Stimulated activated CD4-positive, alpha-beta T cell treated with anti-CD3 and anti-CD28 coated beads, Interleukin-2, amount 100 ng/mL, for 4 hours (primary cell): ENCODE data around the gene UGT1A8.

Experiments used
- DNase-seq: peaks from one replicate; pipeline ENCODE4 v3.0.0-alpha.2; 2020; ENCODE audit warnings: low read depth

UGT1A8 gene

DNA sequence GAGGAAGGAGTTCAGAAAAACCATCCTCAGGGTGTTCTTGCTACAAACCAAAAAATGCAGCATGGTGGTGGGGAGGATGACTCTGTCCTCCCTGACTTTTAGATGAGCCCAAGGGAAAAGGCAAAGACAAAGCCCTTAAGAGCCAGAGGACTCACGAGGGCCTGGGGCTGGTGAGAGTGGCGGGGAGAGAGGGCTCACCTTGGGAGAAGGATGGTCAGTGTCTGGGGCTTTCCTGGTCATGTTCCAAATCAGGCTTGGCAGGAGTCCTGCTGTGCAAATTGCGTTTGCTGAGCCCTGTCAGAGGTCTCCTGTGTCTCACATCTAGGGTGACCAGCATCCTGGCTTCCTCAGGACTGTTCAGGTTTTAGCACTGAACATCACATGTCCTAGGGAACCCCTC, 147.3 kb downstream of the UGT1A8 start:
- DNase-seq: no peak

GRCh38 chr2:233766416-233766815, 149.0 kb downstream of the UGT1A8 start:
- DNase-seq: no peak

GRCh38 chr2:233768076-233768475, 150.6 kb downstream of the UGT1A8 start:
- no peak for DNase-seq

- no peak for DNase-seq
These were observed 151.8 kb downstream of the UGT1A8 start for GRCh38 chr2:233769260-233769659.

DNA sequence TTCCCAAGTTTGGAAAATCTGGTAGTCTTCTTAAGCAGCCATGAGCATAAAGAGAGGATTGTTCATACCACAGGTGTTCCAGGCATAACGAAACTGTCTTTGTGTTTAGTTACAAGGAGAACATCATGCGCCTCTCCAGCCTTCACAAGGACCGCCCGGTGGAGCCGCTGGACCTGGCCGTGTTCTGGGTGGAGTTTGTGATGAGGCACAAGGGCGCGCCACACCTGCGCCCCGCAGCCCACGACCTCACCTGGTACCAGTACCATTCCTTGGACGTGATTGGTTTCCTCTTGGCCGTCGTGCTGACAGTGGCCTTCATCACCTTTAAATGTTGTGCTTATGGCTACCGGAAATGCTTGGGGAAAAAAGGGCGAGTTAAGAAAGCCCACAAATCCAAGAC, 154.7 kb downstream of the UGT1A8 start:
- no peak for DNase-seq

GRCh38 chr2:233772583-233772982, 155.2 kb downstream of the UGT1A8 start:
- DNase-seq: no peak

- no peak for DNase-seq
These were observed 156.4 kb downstream of the UGT1A8 start for GRCh38 chr2:233773854-233774253.

DNA sequence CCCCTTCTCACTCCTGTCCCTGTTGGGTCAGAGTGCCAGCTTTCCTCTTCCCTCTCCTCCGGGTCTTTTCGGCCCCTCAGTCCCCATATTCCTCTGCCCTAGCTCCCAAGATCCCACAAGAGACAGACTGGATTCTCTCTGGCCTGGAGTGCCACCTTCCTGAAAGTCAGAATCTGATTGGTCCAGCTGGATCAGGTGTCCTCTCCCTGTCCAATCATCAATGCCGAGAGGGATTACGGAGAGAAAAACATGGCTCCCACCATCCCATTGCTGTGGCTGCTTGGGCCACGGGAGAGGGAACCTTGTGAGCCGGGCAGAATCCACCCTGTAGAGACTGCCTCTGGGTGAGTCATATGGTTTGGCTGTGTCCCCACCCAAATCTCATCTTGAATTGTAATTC, 158.0 kb downstream of the UGT1A8 start:
- DNase-seq: no peak

DNA sequence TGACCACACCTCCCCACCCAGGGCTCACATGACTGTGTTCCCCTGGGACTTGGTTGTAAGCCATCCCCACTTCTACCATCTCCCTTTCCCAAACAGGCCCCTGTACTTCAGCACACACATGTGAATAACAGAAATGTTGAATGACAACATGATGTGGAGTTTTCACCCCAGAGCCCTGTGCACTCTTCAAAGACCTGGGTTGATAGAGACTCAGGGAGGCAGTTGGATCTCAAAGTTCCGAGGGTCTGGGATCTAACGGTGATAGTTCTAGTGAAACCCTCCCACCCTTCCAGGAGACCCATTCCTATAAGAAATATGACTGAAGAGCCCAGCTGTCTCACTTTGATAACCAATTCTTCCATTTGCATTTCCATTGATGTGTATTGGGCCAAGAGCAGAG, 160.6 kb downstream of the UGT1A8 start, which contains the start of gene MROH2A:
TSS of gene MROH2A (plus strand) at position 301 of the 400 bp plus-strand sequence. CDS start 1,029 bp downstream, outside the sequence.
- no peak for DNase-seq

GRCh38 chr2:233779722-233780121, 162.3 kb downstream of the UGT1A8 start:
- no peak for DNase-seq

- no peak for DNase-seq
These were observed 163.3 kb downstream of the UGT1A8 start for GRCh38 chr2:233780771-233781170.

DNA sequence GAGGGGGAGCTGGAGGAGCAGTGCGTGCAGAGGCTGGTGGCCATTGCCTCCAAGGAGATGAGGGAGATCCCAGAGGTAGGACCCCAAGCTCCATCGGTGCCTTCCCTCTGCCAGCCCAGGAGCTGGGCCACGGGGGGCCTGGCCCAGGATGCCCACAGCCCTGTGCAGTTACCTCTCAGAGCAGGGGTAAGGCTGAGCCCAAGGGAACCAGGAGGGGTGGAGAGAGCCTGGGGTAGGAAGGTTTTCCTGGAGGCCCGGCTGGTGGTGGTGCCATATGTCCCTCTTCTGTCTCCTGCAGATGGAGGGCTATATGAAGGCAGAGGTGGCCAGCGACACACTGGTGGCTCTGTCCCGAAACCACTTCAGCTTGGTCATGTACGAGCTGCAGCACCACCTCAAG, 172.1 kb downstream of the UGT1A8 start:
- no peak for DNase-seq

- DNase-seq: no peak
These were observed 173.9 kb downstream of the UGT1A8 start for GRCh38 chr2:233791151-233791882.

DNA sequence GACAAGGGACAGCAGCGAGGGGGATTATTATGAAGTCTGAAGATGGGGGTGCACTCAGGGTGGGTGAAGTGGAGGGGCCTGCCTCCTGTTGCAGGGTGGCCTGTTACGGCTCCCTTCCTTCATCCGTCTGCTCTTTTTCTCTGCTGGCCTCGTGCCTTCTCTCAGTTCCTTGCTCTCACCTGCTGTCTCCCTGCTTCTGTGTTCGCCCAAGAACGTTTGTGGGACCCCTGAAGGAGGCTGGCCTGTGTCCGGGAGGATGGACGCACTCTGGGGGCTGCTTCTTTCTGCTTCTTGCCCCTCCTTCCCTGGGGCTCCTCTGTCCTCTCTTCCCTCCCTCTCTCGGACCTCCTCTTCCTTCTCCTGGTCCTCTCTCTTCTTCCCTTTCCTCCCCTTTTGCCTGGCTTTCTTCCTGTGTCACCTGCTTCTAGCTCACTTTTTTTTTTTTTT, 174.5 kb downstream of the UGT1A8 start:
- DNase-seq: no peak

DNA sequence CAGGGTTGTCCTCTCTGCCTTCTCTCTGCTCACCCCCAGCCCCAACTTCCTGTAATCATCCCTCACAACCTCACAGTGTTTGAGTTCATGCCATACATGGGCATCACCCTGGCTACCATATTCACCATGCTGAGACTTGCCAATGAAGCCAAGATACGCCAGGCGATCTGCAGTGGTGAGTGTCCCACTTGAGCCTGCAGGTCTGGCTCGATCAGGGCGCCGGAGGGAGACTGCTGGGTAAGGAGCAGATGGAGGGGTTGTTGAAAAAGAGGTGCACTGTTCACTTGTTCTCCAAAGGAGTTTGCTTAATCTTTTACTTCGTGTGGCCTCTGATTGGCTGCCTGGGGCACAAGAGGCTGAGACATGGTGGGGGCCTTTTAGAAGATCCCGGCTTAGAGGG, 175.3 kb downstream of the UGT1A8 start:
- no peak for DNase-seq

DNA sequence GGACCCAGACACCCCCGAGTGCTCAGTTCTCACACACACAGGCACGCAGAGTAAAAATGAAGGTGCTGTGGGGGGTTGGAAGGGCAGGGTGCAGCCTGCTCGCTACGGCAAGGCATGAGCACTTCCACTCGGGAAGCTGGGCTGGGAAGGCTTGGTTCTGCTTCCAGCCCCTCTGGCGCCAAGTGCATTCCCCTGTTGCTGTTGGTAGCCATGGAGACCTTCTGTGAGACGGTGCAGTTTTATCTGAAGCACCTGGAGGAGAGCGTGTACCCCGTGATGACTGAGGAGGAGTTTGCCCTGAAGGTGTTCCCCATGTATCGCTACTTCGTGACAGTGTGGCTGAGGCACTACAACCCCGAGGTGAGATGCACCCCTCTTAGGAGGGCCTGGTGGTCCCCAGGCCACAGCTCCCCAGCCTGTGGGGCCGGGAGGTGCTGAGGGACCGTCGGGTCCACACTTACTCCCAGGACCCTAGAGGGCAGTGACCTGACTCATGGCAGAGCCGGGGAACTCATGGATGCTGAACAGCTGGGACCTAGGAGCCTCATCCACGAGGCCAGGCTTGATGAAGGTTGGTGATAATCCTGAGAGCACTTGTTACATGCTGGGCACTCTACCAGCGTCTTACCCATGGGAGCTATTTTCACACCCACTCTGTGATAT, 176.2 kb downstream of the UGT1A8 start:
- DNase-seq: no peak

DNA sequence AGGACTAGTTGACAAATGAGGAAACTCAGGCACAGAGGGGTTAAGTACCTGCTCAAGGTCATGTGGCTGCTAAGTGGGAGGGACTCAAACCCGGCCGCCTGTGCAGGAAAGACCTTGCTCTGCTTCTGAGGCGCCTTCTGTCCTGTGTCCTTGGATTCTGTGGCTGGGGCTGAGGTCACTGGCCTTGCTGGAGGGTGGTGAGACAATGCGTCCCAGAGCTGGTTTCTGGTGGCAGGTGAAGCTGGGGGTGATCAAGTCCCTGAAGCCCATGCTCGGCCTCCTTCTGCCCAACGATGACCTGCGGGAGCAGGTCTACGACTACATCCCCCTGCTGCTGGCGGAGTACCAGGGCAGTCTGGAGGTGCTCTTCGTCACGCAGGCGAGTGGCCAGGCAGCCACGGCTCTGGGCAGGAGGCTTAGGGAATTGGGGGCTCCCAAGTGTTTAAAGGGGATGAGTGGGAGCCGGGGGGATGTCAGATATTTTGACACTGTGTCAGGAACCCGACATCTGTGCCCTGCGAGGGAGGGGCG, 176.8 kb downstream of the UGT1A8 start:
- no peak for DNase-seq

- no peak for DNase-seq
These were observed 178.3 kb downstream of the UGT1A8 start for GRCh38 chr2:233795735-233796171.

GRCh38 chr2:233796254-233796653, 178.8 kb downstream of the UGT1A8 start:
- no peak for DNase-seq

- DNase-seq: no peak
These were observed 181.1 kb downstream of the UGT1A8 start for GRCh38 chr2:233798335-233799086.

- DNase-seq: no peak
These were observed 181.7 kb downstream of the UGT1A8 start for GRCh38 chr2:233799087-233799665.

GRCh38 chr2:233799716-233800115, 182.3 kb downstream of the UGT1A8 start:
- DNase-seq: no peak
